ENCODE measurements around the gene RASL11A.
A peak's percentile ranks its signal among the peaks of the same experiment; 100 is the strongest.
"Not testable (repeated sequence)": the region's sequence is repeated elsewhere in the genome, so short reads cannot be mapped to it uniquely, and the experiment has no call there.

The RASL11A gene

GRCh38 chr13:27270594-27271520 lies at the start of gene RASL11A:
RASL11A (plus strand) TSS chr13:27270830; CDS start chr13:27270945, 115 bp downstream.
- peak; percentile 84 to 90 for DNase-seq

GRCh38 chr13:27222100-27222499 lies 48.5 kb upstream of the RASL11A start:
- DNase-seq, result not testable (repeated sequence)

GRCh38 chr13:27226991-27227390 lies 43.6 kb upstream of the RASL11A start:
- DNase-seq, result no peak

- DNase-seq, result no peak
Measured at GRCh38 chr13:27228131-27228530, 42.5 kb upstream of the RASL11A start.

- no peak for DNase-seq
Measured at GRCh38 chr13:27229642-27230041, 41.0 kb upstream of the RASL11A start.

- no peak for DNase-seq
Measured at GRCh38 chr13:27233964-27234363, 36.7 kb upstream of the RASL11A start.

- peak; percentile 46 to 61 for DNase-seq
Measured at GRCh38 chr13:27236478-27236877, 34.2 kb upstream of the RASL11A start.

GRCh38 chr13:27242702-27243101 lies 27.9 kb upstream of the RASL11A start:
- DNase-seq, result no peak

- DNase-seq, result no peak
Measured at GRCh38 chr13:27245610-27246009, 25.0 kb upstream of the RASL11A start.

GRCh38 chr13:27250833-27251165 lies 19.8 kb upstream of the RASL11A start:
- no peak for DNase-seq

GRCh38 chr13:27251166-27252091 lies 19.2 kb upstream of the RASL11A start, which contains the start of gene RPL21:
RPL21 (plus strand) TSS chr13:27251558; CDS start chr13:27253777, 2,219 bp downstream.
- DNase-seq, result peak; percentile 92 to 98

GRCh38 chr13:27252467-27252866 lies 18.2 kb upstream of the RASL11A start:
- no peak for DNase-seq

GRCh38 chr13:27257233-27257568 lies 13.4 kb upstream of the RASL11A start:
- DNase-seq, result no peak

GRCh38 chr13:27257648-27258253 lies 12.9 kb upstream of the RASL11A start:
- DNase-seq, result no peak

- no peak for DNase-seq
Measured at GRCh38 chr13:27258637-27259386, 11.8 kb upstream of the RASL11A start.

GRCh38 chr13:27259831-27260230 lies 10.8 kb upstream of the RASL11A start:
- peak; percentile 69 to 79 for DNase-seq

- no peak for DNase-seq
Measured at GRCh38 chr13:27261396-27261795, 9.2 kb upstream of the RASL11A start.

GRCh38 chr13:27263438-27263837 lies 7.2 kb upstream of the RASL11A start:
- DNase-seq, result no peak

- DNase-seq, result no peak
Measured at GRCh38 chr13:27264181-27264580, 6.4 kb upstream of the RASL11A start.

- DNase-seq, result no peak
Measured at GRCh38 chr13:27264648-27265047, 6.0 kb upstream of the RASL11A start.

GRCh38 chr13:27266917-27267316 lies 3.7 kb upstream of the RASL11A start:
- DNase-seq, result peak; percentile 87 to 94

- DNase-seq, result peak; percentile 51 to 70
Measured at GRCh38 chr13:27267596-27267995, 3.0 kb upstream of the RASL11A start.

Data from inflammatory macrophage treated with lipopolysaccharide for 1 hour (primary cell).